ENCODE measurements around the gene KRT20. TPM values are rescaled to one million over a fixed set of nuclear protein-coding genes. Genes with fewer than 3 reads are reported as not detected.
"Not testable (repeated sequence)": the region's sequence is repeated elsewhere in the genome, so short reads cannot be mapped to it uniquely, and the experiment has no call there.

The KRT20 gene
- total RNA-seq, 1 donor from 2014 or later = 13.0 TPM

GRCh38 chr17:40859536-40859935 lies 25.5 kb downstream of the KRT20 start:
- TF ChIP-seq, protein P1, sequence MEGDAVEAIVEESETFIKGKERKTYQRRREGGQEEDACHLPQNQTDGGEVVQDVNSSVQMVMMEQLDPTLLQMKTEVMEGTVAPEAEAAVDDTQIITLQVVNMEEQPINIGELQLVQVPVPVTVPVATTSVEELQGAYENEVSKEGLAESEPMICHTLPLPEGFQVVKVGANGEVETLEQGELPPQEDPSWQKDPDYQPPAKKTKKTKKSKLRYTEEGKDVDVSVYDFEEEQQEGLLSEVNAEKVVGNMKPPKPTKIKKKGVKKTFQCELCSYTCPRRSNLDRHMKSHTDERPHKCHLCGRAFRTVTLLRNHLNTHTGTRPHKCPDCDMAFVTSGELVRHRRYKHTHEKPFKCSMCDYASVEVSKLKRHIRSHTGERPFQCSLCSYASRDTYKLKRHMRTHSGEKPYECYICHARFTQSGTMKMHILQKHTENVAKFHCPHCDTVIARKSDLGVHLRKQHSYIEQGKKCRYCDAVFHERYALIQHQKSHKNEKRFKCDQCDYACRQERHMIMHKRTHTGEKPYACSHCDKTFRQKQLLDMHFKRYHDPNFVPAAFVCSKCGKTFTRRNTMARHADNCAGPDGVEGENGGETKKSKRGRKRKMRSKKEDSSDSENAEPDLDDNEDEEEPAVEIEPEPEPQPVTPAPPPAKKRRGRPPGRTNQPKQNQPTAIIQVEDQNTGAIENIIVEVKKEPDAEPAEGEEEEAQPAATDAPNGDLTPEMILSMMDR (conservative IDR thresholded peaks at IDR 0.05) = no peak
- H3K9me3 Mint-ChIP-seq = no peaks in the 10 kb centered on the region
- H3K36me3 Mint-ChIP-seq = no peaks in the 10 kb centered on the region
- H3K27me3 Mint-ChIP-seq = no peaks in the 10 kb centered on the region
- H3K27ac Mint-ChIP-seq = peak overlapping the region; percentile 3
- peaks cover 25% of the 10 kb centered on the region for H3K4me1 Mint-ChIP-seq (ENCODE audit: unreplicated experiment)
- no peak overlapping the region for H3K4me3 Mint-ChIP-seq
- DNase-seq (ENCODE audit: extremely low spot score, unreplicated experiment) = no peak

DNA sequence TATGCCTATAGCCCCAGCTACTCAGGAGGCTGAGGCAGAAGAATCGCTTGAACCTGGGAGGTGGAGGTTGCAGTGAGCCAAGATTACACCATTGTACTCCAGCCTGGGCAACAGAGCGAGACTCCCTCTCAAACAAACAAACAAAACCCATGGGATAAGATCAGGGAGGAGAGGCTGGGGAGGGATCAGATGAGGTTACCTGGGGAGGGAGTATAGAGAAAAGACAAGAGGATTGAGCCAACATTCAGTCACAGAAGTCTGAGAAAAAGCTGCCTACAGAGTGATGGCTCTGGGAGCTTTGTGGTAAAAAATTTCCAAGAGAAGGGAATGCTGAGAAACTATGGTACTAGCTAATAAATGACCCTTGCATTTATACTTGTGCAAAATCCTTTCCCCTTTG lies 26.4 kb downstream of the KRT20 start:
- H3K36me3 Mint-ChIP-seq; H3K27me3 Mint-ChIP-seq; DNase-seq (ENCODE audit: extremely low spot score, unreplicated experiment); H3K9me3 Mint-ChIP-seq; H3K4me3 Mint-ChIP-seq: not testable (repeated sequence)
- Mint-ChIP-seq H3K27ac (peak overlapping the region; percentile 8), H3K4me1 (ENCODE audit: unreplicated experiment) (peaks cover 26% of the 10 kb centered on the region)

DNA sequence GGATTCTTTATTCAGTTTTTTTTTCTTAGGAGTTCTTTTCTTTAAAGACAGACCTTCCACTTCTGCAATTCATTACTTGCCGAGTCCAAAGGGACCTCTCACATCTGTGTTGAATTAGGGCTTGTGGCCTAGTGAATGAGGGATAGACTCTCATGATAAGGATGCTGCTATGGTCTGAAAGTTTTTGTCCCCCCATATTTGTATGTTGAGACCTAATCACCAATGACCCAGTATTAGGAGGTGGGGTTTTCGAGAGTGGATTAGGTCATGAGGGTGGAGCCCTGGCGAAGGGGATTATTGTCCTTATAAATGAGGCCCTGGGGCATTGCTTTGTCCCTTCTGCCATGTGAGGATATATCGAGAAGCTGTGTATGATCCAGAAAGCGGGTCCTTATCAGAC lies 27.5 kb downstream of the KRT20 start:
- no peak for DNase-seq (ENCODE audit: extremely low spot score, unreplicated experiment)
- Mint-ChIP-seq H3K27ac (peak overlapping the region; percentile 84), H3K36me3 (no peaks in the 10 kb centered on the region), H3K4me1 (ENCODE audit: unreplicated experiment) (peaks cover 32% of the 10 kb centered on the region), H3K27me3 (no peaks in the 10 kb centered on the region), H3K9me3 (no peaks in the 10 kb centered on the region), H3K4me3 (peak overlapping the region; percentile 48)
- TF ChIP-seq, protein P1 (conservative IDR thresholded peaks at IDR 0.05) = no peak

DNA sequence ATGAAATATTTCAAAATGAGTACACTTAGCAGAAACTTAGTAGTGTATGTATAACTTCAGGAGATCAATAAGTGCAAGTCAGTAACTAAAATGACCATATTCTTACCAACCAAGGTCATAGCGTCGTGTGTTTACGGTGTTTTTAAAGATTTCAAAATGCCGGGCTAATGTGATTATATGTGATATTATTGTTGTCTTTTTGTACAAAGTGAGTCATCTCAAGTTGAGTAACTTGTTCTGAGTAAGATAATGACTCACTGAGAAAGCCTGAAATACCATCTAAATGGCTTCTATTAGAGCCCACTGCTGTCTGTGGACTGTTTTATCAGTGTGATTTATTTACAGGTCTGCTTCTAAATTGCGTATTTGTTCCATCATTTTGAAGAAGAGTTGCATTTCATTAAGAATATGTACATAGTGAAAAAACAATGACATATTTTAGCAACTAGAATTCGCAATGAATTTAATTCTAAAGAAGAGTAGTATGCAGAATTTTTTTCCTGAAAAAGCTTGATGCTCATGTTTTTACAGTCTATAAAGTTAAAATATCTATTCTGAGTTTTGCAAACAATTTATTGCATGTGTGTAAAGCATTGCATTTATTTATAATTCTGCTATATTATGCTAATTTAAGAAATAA lies 30.7 kb downstream of the KRT20 start:
- H3K9me3 Mint-ChIP-seq = no peaks in the 10 kb centered on the region
- no peaks in the 10 kb centered on the region for H3K36me3 Mint-ChIP-seq
- peak overlapping the region; percentile 48 for H3K27ac Mint-ChIP-seq
- no peaks in the 10 kb centered on the region for H3K27me3 Mint-ChIP-seq
- TF ChIP-seq, protein P1 (conservative IDR thresholded peaks at IDR 0.05) = no peak
- peak overlapping the region; percentile 21 for H3K4me3 Mint-ChIP-seq
- H3K4me1 Mint-ChIP-seq (ENCODE audit: unreplicated experiment) = peaks cover 31% of the 10 kb centered on the region
- DNase-seq (ENCODE audit: extremely low spot score, unreplicated experiment) = no peak

- Mint-ChIP-seq H3K4me3 (peak overlapping the region; percentile 68), H3K36me3 (no peaks in the 10 kb centered on the region), H3K4me1 (ENCODE audit: unreplicated experiment) (peaks cover 23% of the 10 kb centered on the region), H3K27me3 (no peaks in the 10 kb centered on the region), H3K9me3 (no peaks in the 10 kb centered on the region), H3K27ac (peak overlapping the region; percentile 90)
- DNase-seq (ENCODE audit: extremely low spot score, unreplicated experiment) = no peak
- TF ChIP-seq, protein P1 (conservative IDR thresholded peaks at IDR 0.05) = no peak
Observed at GRCh38 chr17:40852364-40852763, 32.7 kb downstream of the KRT20 start.

GRCh38 chr17:40850293-40850972 lies 34.6 kb downstream of the KRT20 start:
- Mint-ChIP-seq H3K27me3 (no peaks in the 10 kb centered on the region), H3K27ac (peak overlapping the region; percentile 97), H3K4me1 (ENCODE audit: unreplicated experiment) (peaks cover 18% of the 10 kb centered on the region), H3K9me3 (no peaks in the 10 kb centered on the region), H3K36me3 (no peaks in the 10 kb centered on the region), H3K4me3 (peak overlapping the region; percentile 67)
- DNase-seq (ENCODE audit: extremely low spot score, unreplicated experiment) = no peak
- TF ChIP-seq, protein P1 (conservative IDR thresholded peaks at IDR 0.05) = no peak
